Spleen (tissue), 7 donors: ENCODE measurements around the gene CHMP2B.

ENCODE experiments used
- CTCF ChIP-seq, 11 experiments: fragments of 200-600 bp in 7 of 11; fragments of 450-650 bp in 4 of 11; sonication (generic) in 4 of 11; IDR thresholded peaks in 8 of 11; conservative IDR thresholded peaks in 3 of 11; 1 replicate in 7 of 11; 2 replicates in 4 of 11; pipeline versions ENCODE4 v1.4.0 to v1.8.0; 2016 to 2021; ENCODE audit warnings: antibody characterized with exemption in 11 of 11, inconsistent platforms in 4 of 11, mild to moderate bottlenecking in 1 of 11
- POLR2A ChIP-seq, 3 donors: fragments of 450-650 bp; IDR thresholded peaks; one replicate each; pipeline ENCODE4 v1.5.1; 2017; ENCODE audit warnings: antibody characterized with exemption in 3 of 3, mild to moderate bottlenecking in 1 of 3
- donor health status: DM: no; HTN: no; CAD: no; lungs with moderate emphysema.
- donor health status: DM: no; HTN: no; CAD: no.
- donor health status: DM: no; HTN: no; CAD: no.

- no peak for TF ChIP-seq CTCF (IDR thresholded peaks at IDR 0.05 in 8 of 11, conservative IDR thresholded peaks at IDR 0.05 in 3 of 11)
- TF ChIP-seq POLR2A (IDR thresholded peaks at IDR 0.05), result no peak
These were observed 61.3 kb downstream of the CHMP2B start for GRCh38 chr3:87288446-87288845.
